Body of pancreas (tissue), 4 donors: ENCODE data around the gene FBN3. TPM values are rescaled to one million over a fixed set of nuclear protein-coding genes. Genes with fewer than 3 reads are reported as not detected.

Experiments used
- ATAC-seq: fragments of 150-250 bp; one replicate; pipeline ENCODE4 v1.9.1; 2016
- DNase-seq, 4 donors: peaks; one replicate each; pipeline ENCODE4 v3.0.0-alpha.2; 2019
- H3K27ac ChIP-seq, 4 donors: fragments of 200-600 bp; sonication (generic); 1 replicate in 3 of 4; 2 replicates in 1 of 4; pipeline versions ENCODE4 v1.5.1 to v1.6.1; 2016 to 2019; ENCODE audit warnings: mild to moderate bottlenecking in 1 of 4, mixed read lengths in 1 of 4, moderate library complexity in 1 of 4
- H3K27me3 ChIP-seq, 2 donors: fragments of 200-600 bp; sonication (generic); one replicate each; pipeline ENCODE4 v1.6.0; 2016; ENCODE audit warnings: mild to moderate bottlenecking in 1 of 2
- H3K36me3 ChIP-seq, 2 donors: fragments of 200-600 bp; sonication (generic); replicated peaks in 1 of 2; 2 replicates each; pipeline ENCODE4 v1.5.1; 2016; ENCODE audit warnings: low read depth in 2 of 2; ENCODE audit not compliant: insufficient read depth in 1 of 2
- H3K4me1 ChIP-seq: fragments of 200-600 bp; sonication (generic); one replicate; pipeline ENCODE4 v1.6.0; 2016
- H3K4me3 ChIP-seq, 2 donors: fragments of 200-600 bp; sonication (generic); 1 replicate in 1 of 2; 2 replicates in 1 of 2; pipeline ENCODE4 v1.5.1; 2016 to 2019
- H3K9me3 ChIP-seq, 3 donors: fragments of 200-600 bp; sonication (generic); 1 replicate in 2 of 3; 2 replicates in 1 of 3; pipeline ENCODE4 v1.5.1; 2016
- CTCF ChIP-seq, 7 experiments: fragments of 450-650 bp in 4 of 7; fragments of 200-600 bp in 3 of 7; sonication (generic) in 3 of 7; IDR thresholded peaks; one replicate each; pipeline ENCODE4 v1.5.1; 2016 to 2019; ENCODE audit warnings: antibody characterized with exemption in 7 of 7
- POLR2A ChIP-seq, 3 donors: fragments of 450-650 bp; IDR thresholded peaks; one replicate each; pipeline ENCODE4 v1.6.1; 2016; ENCODE audit warnings: antibody characterized with exemption in 3 of 3, mild to moderate bottlenecking in 2 of 3
- WGBS, 2 donors: methylation state at CpG; one replicate each; pipeline ENCODE4 v1.1.5; 2017; 5-methylcytosine and 5-hydroxymethylcytosine counted together
- intact Hi-C: fragments of 100-400 bp; cut with DNase I; formaldehyde crosslinking; loops from one replicate; pipeline ENCODE4 v1.15.1; 2023
- total RNA-seq, 2 donors: library from RNA; depleted of rRNA; stranded (reverse); fragments of >200 nt; gene quantifications; one replicate each; pipeline ENCODE4 v1.1.0, GENCODE V29; 2016

Gene FBN3
- total RNA-seq, 2 donors from 2014 or later: 0.26 TPM; not detected in 1

DNA sequence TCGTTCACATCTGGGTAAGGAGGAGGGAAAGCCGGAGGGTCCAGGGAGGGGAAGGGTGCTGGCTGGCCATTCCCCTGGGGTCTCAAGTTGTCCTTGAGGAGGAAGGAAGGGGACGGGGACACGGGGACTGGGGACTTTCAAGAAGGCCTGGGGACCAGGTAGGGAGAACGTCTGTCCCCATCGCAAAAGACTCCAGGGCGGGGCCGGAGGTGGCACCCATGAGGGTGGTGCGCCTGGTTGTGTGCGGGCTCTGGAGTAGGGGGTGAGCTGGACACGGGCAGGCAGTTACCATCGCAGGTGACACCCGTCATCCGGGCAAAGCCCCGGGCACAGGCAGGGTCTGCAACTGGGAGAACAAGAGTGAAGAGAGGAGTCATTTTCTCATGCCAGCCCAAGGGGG is 23.4 kb downstream of the FBN3 start:
- no peak for ATAC-seq
- H3K4me3 ChIP-seq: no peak overlapping the region
- no peak overlapping the region for H3K27ac ChIP-seq
- intact Hi-C loops: no loop called here
- 76 to 82% methylated on average over 5 to 15 of the region's 15 CpGs for WGBS, 2 donors
- H3K36me3 ChIP-seq: no peaks in the 10 kb centered on the region
- H3K27me3 ChIP-seq: no peaks in the 10 kb centered on the region
- no peak for DNase-seq
- no peaks in the 10 kb centered on the region for H3K9me3 ChIP-seq
- no peaks in the 10 kb centered on the region for H3K4me1 ChIP-seq
- no peak for TF ChIP-seq CTCF (IDR thresholded peaks at IDR 0.05)
- no peak for TF ChIP-seq POLR2A (IDR thresholded peaks at IDR 0.05)

DNA sequence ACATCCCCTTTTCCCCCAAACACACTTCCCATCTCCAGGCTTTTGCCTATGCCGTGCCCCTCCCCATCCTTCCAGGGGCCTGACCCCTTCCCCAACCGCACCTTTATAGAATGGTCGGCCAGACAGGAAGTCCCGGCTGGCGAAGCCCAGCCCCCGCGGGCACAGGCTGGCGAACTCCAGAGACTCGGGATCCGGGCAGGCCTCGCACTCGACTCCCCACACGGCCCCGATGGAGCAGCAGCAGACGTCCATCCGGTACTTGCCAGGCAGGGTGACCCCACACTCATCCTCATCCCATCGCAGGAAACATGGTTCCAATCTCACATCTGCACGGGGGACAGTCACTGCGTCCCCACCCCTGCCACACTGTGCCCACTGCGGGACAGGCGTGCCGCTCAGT is 25.7 kb downstream of the FBN3 start:
- no peak for DNase-seq
- TF ChIP-seq CTCF (IDR thresholded peaks at IDR 0.05) (no peak), POLR2A (IDR thresholded peaks at IDR 0.05) (no peak)
- intact Hi-C loops: no loop called here

DNA sequence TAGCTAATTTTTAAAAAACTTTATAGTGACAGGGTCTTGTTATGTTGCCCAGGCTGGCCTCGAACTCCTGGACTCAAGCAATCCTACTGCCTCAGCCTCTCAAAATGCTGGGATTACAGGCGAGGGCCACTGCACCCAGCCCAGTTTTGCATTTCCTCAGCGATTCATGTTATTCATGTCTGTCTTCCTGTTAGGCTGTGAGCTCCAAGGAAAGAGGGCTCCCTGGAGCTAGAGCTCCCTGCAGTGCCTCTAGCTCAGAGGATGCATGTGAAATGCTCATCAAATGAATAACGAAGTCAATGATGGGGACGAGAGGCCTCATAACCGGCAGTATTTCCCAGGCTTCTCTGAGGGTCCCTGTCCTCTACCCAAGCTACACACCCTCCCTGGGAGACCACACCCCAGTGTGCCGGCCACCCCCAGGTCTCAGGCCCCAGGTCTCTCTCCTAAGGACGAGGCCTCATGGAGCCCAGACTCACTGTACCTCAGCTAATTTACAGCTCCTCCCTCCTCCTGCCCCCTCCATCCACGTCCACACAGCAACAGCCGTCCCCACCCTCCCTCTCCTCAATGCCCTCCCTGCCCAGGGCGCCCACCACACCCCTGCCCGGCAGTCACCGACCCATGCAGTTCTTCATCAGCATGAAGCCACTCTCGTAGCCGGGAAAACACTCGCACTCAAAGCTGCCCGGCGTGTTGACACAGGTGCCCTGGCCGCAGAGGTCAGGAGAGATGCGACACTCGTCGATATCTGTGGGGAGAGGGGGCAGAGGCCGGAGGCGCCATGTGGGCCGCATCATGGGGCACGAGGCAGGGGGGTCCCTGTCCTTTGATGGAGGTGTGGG is 28.5 kb downstream of the FBN3 start:
- no peak for DNase-seq
- TF ChIP-seq POLR2A (IDR thresholded peaks at IDR 0.05) (no peak), CTCF (IDR thresholded peaks at IDR 0.05) (no peak)
- no peak for ATAC-seq
- Histone ChIP-seq H3K4me3 (no peak overlapping the region), H3K9me3 (no peaks in the 10 kb centered on the region), H3K27me3 (no peaks in the 10 kb centered on the region), H3K4me1 (no peaks in the 10 kb centered on the region), H3K36me3 (no peaks in the 10 kb centered on the region), H3K27ac (no peak overlapping the region)
- WGBS, 2 donors: 71 to 73% methylated on average over 17 to 24 of the region's 26 CpGs
- intact Hi-C loops: no loop called here

More for the DNA sequence above, 25.7 kb downstream of the FBN3 start:
- WGBS, 2 donors: 83 to 89% methylated on average over 22 of the region's 22 CpGs
- Histone ChIP-seq H3K36me3 (no peaks in the 10 kb centered on the region), H3K27me3 (no peaks in the 10 kb centered on the region), H3K9me3 (no peaks in the 10 kb centered on the region), H3K4me1 (no peaks in the 10 kb centered on the region), H3K27ac (no peak overlapping the region), H3K4me3 (no peak overlapping the region)
- ATAC-seq: no peak

DNA sequence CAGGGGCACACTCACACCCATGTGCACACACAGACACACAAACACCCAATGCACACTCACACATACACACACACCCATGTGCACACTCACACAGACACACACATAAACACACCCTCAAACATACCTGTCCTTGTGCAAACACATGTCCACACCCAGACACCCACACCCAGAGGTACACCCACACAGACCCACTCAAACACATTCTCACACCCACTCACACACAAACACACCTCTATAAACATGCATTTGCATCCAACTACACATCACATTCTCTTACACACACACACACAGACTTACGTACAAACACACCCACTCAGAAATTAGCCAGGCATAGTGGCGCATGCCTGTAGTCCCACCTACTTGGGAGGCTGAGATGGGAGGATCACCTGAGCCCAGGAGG is 31.4 kb downstream of the FBN3 start:
- intact Hi-C loops: no loop called here
- H3K27me3 ChIP-seq: no peaks in the 10 kb centered on the region
- H3K4me1 ChIP-seq: no peaks in the 10 kb centered on the region
- WGBS, 2 donors: 92 to 95% methylated on average over 2 of the region's 2 CpGs
- TF ChIP-seq POLR2A (IDR thresholded peaks at IDR 0.05) (no peak), CTCF (IDR thresholded peaks at IDR 0.05) (no peak)
- H3K36me3 ChIP-seq: no peaks in the 10 kb centered on the region
- DNase-seq (no peak), ATAC-seq (no peak)
- H3K4me3 ChIP-seq: no peak overlapping the region
- no peak overlapping the region for H3K27ac ChIP-seq
- no peaks in the 10 kb centered on the region for H3K9me3 ChIP-seq
